B cell (primary cell): Measurements from ENCODE around the gene ACTL8.

ENCODE experiments used
- CTCF ChIP-seq: fragments of 200-600 bp; IDR thresholded peaks from one replicate; pipeline ENCODE4 v1.8.0; 2022; ENCODE audit warnings: antibody characterized with exemption, mild to moderate bottlenecking
- EZH2 ChIP-seq: IDR thresholded peaks from 2 replicates; pipeline ENCODE4 v1.6.1; 2012; ENCODE audit warnings: borderline replicate concordance, low read depth, mild to moderate bottlenecking, moderate library complexity, low read length; ENCODE audit not compliant: insufficient read depth, poor library complexity, severe bottlenecking

- no peak for TF ChIP-seq CTCF
- no peak for TF ChIP-seq EZH2
Measured at GRCh38 chr1:17773591-17774326, 18.6 kb downstream of the ACTL8 start.
